K562 (cell line): ENCODE measurements around the gene LIX1L. TPM values are rescaled to one million over a fixed set of nuclear protein-coding genes. Genes with fewer than 3 reads are reported as not detected.

Source experiments
- BRF1 ChIP-seq: IDR thresholded peaks from 3 replicates; pipeline ENCODE4 v1.6.1; 2011; ENCODE audit warnings: borderline replicate concordance, mild to moderate bottlenecking; ENCODE audit not compliant: insufficient read length; ENCODE audit errors: extremely low read depth
- C11orf30 ChIP-seq: fragments of 450-650 bp; IDR thresholded peaks from 2 replicates; pipeline ENCODE4 v1.6.1; 2016; ENCODE audit warnings: low read depth, mild to moderate bottlenecking
- CCAR2 ChIP-seq: fragments of 200-400 bp; formaldehyde crosslinking; IDR thresholded peaks from 2 replicates; pipeline ENCODE4 v1.6.1; 2017; ENCODE audit warnings: mild to moderate bottlenecking, low read depth, low read length
- DDX20 ChIP-seq: fragments of 450-650 bp; IDR thresholded peaks from 2 replicates; pipeline ENCODE4 v1.6.1; 2016; ENCODE audit warnings: missing genetic modification characterization, low read depth, mild to moderate bottlenecking, missing compliant biosample characterization, moderate library complexity
- HES1 ChIP-seq: fragments of 450-650 bp; IDR thresholded peaks from 2 replicates; pipeline ENCODE4 v1.6.1; 2016; ENCODE audit warnings: low read depth, mild to moderate bottlenecking, moderate library complexity
- KDM5B ChIP-seq: fragments of 200-600 bp; sonication (generic); IDR thresholded peaks from 2 replicates; pipeline ENCODE4 v1.6.1; 2012; ENCODE audit warnings: low read depth, mild to moderate bottlenecking, moderate library complexity, low read length, control low read depth, inconsistent platforms; ENCODE audit not compliant: insufficient replicate concordance
- KLF10 ChIP-seq: fragments of 250-450 bp; sonication (Bioruptor Pico); IDR thresholded peaks from 2 replicates; pipeline ENCODE4 v1.6.1; 2021; ENCODE audit warnings: matching md5 sums
- PATZ1 ChIP-seq: fragments of 250-450 bp; sonication (Bioruptor Pico); IDR thresholded peaks from 2 replicates; pipeline ENCODE4 v1.5.0; 2020; ENCODE audit warnings: mild to moderate bottlenecking, borderline replicate concordance
- PREB ChIP-seq: sonication (generic); formaldehyde crosslinking; IDR thresholded peaks from 2 replicates; pipeline ENCODE4 v1.8.1; 2023; ENCODE audit warnings: mild to moderate bottlenecking, missing genetic modification reagents
- RAD51 ChIP-seq: fragments of 450-650 bp; IDR thresholded peaks from 2 replicates; pipeline ENCODE4 v1.7.1; 2016; ENCODE audit warnings: low read depth, mild to moderate bottlenecking, borderline replicate concordance
- SETDB1 ChIP-seq: IDR thresholded peaks from one replicate; pipeline ENCODE4 v1.6.1; 2012; ENCODE audit warnings: low read length, control low read depth, inconsistent platforms
- TAF15 ChIP-seq: fragments of 200-400 bp; formaldehyde crosslinking; IDR thresholded peaks from 2 replicates; pipeline ENCODE4 v1.6.1; 2017; ENCODE audit warnings: mild to moderate bottlenecking, low read depth, low read length, moderate library complexity
- THRA ChIP-seq: fragments of 450-650 bp; IDR thresholded peaks from 2 replicates; pipeline ENCODE4 v1.6.1; 2017; ENCODE audit warnings: mild to moderate bottlenecking, moderate library complexity
- U2AF1 ChIP-seq: fragments of 200-400 bp; formaldehyde crosslinking; optimal IDR thresholded peaks from 2 replicates; pipeline ENCODE3; 2017; ENCODE audit warnings: mild to moderate bottlenecking, low read depth, low read length, moderate library complexity
- ZC3H4 ChIP-seq: sonication (generic); formaldehyde crosslinking; IDR thresholded peaks from 2 replicates; pipeline ENCODE4 v1.9.0; 2021; ENCODE audit warnings: missing genetic modification reagents, borderline replicate concordance
- ZNF175 ChIP-seq: fragments of 200-800 bp; sonication (Bioruptor generic); IDR thresholded peaks from 2 replicates; pipeline ENCODE4 v1.6.1; 2016; ENCODE audit warnings: low read depth, mild to moderate bottlenecking, missing genetic modification characterization, missing compliant biosample characterization
- ZNF354B ChIP-seq: fragments of 250-450 bp; sonication (Bioruptor Pico); IDR thresholded peaks from 2 replicates; pipeline ENCODE4 v1.4.0; 2020
- ZNF586 ChIP-seq: fragments of 450-650 bp; formaldehyde crosslinking; conservative IDR thresholded peaks from 2 replicates; pipeline ENCODE4 v1.4.0; 2020; ENCODE audit warnings: mild to moderate bottlenecking, moderate library complexity
- ZNF764 ChIP-seq: fragments of 250-450 bp; sonication (Bioruptor Pico); IDR thresholded peaks from 2 replicates; pipeline ENCODE4 v1.4.0; 2020; ENCODE audit warnings: low read depth, mild to moderate bottlenecking, moderate library complexity
- polyA plus RNA-seq, 8 experiments: library from polyadenylated mRNA; depleted of rRNA in 4 of 8; stranded (reverse) in 5 of 8; unstranded in 3 of 8; fragments of >200 nt; fragmentation: Nextera tagmentation in 2 of 8; fragmentation: Illumina TruSeq in 1 of 8; extraction: Ambion mirVana in 2 of 8; extraction: Trizol in 1 of 8; gene quantifications; 2 replicates each; pipeline versions ENCODE4 v1.2.1 to v1.2.3, GENCODE V29; 2011 to 2014; ENCODE audit warnings: inconsistent platforms in 1 of 8, missing spikeins in 1 of 8
- total RNA-seq, 7 experiments: library from RNA; depleted of rRNA in 6 of 7; stranded (reverse); fragments of >200 nt in 6 of 7; fragmentation: Illumina TruSeq in 2 of 7; extraction: Trizol in 2 of 7; gene quantifications; 2 replicates each; pipeline versions ENCODE4 v1.2.1 to v1.2.3, GENCODE V29; 2011 to 2021; ENCODE audit warnings: low replicate concordance in 1 of 7
- TF ChIP-seq, protein P1 (sequence below): fragments of 250-450 bp; sonication (Bioruptor Pico); IDR thresholded peaks from 2 replicates; pipeline ENCODE4 v1.5.0; 2021; ENCODE audit warnings: mild to moderate bottlenecking, borderline replicate concordance

Gene LIX1L
- total and polyA plus RNA-seq, 9 of the 15 experiments (the other 6 are each of a cell fraction or from before 2014, with no cell fraction given): 4.6 to 26.5 (median 12.5) TPM

GRCh38 chr1:145994391-145995120 lies 36.7 kb upstream of the LIX1L start (continued):
- TF ChIP-seq PATZ1 (CRISPR knock-in tag) (no peak), SETDB1 (no peak), DDX20 (tag) (no peak), HES1 (no peak), RAD51 (no peak), TAF15 (no peak), ZNF354B (CRISPR knock-in tag) (no peak), U2AF1 (no peak), THRA (no peak), BRF1 (no peak), C11orf30 (peak; percentile 88), ZNF175 (CRISPR knock-in tag) (no peak), ZNF764 (CRISPR knock-in tag) (no peak), PREB (CRISPR knock-in tag) (no peak), CCAR2 (no peak), KDM5B (peak; percentile 51), KLF10 (CRISPR knock-in tag) (0 out of 2 replicates have a peak, but pooled peaks have one; percentile 23), ZNF586 (CRISPR knock-in tag) (no peak), ZC3H4 (CRISPR knock-in tag) (no peak)
- TF ChIP-seq, protein P1, sequence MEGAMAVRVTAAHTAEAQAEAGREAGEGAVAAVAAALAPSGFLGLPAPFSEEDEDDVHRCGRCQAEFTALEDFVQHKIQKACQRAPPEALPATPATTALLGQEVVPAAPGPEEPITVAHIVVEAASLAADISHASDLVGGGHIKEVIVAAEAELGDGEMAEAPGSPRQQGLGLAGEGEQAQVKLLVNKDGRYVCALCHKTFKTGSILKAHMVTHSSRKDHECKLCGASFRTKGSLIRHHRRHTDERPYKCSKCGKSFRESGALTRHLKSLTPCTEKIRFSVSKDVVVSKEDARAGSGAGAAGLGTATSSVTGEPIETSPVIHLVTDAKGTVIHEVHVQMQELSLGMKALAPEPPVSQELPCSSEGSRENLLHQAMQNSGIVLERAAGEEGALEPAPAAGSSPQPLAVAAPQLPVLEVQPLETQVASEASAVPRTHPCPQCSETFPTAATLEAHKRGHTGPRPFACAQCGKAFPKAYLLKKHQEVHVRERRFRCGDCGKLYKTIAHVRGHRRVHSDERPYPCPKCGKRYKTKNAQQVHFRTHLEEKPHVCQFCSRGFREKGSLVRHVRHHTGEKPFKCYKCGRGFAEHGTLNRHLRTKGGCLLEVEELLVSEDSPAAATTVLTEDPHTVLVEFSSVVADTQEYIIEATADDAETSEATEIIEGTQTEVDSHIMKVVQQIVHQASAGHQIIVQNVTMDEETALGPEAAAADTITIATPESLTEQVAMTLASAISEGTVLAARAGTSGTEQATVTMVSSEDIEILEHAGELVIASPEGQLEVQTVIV: no peak
